BE2C (cell line): ENCODE data around the gene PAX8.

ENCODE experiments used
- DNase-seq: peaks from one replicate; pipeline ENCODE4 v3.0.0-alpha.2; 2020
- H3K27me3 ChIP-seq: fragments of 250-450 bp; sonication (Bioruptor Pico); 2 replicates; pipeline ENCODE4 v1.5.1; 2020; ENCODE audit warnings: mild to moderate bottlenecking
- H3K36me3 ChIP-seq: fragments of 250-450 bp; sonication (Bioruptor Pico); 2 replicates; pipeline ENCODE4 v1.5.1; 2020; ENCODE audit warnings: mild to moderate bottlenecking
- H3K4me1 ChIP-seq: fragments of 250-450 bp; sonication (Bioruptor Pico); 2 replicates; pipeline ENCODE4 v1.5.1; 2020
- H3K4me3 ChIP-seq: 2 replicates; pipeline ENCODE4 v1.5.1; 2011; ENCODE audit warnings: low read depth, low read length
- H3K9me3 ChIP-seq: fragments of 250-450 bp; sonication (Bioruptor Pico); 2 replicates; pipeline ENCODE4 v1.5.1; 2020
- TF ChIP-seq, protein P1 (sequence below): IDR thresholded peaks from 2 replicates; pipeline ENCODE4 v1.5.1; 2012; ENCODE audit warnings: mild to moderate bottlenecking, low read depth, low read length

Gene PAX8

DNA sequence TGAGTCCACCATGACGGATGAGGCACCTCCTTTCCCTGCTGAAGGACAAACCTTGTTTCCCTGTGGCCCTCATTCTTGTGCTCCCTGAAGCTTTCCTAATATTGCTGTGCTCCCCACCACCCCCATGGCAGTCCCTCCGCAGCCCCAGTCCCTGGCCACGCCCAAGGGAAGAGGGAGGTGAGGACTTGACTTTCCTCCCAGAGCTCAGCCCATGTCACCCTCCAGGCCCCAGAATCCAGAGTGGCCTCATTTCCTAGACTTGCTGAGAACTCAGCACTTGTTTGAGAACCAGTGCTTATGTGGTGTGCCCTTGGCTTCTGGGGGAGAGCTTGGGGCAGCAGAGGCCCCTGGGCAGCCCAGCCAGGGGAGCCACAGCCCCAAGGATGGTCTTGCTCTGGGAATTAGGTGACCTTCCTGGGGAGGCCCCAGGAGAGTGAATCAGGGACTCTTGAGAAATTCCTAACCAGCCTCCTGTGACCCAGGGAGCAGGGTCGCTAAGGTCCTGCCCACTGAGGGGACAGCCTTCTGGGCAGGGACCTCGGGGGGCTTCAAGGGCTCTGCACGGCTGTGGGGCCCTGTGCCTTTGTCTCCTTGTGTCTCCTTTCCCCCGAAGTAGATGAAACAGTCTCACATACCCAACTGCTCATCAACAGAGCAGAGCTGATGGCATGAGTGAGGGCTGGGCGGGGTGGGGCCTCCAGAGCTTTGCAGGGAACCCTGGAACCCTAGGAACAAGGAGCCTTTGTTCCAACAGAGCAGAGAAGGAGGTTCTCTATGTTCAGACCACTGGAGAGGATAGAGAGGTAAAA, 77.0 kb downstream of the PAX8 start:
- H3K4me1 ChIP-seq = no peaks in the 10 kb centered on the region
- no peaks in the 10 kb centered on the region for H3K36me3 ChIP-seq
- no peak for DNase-seq
- H3K27me3 ChIP-seq = no peaks in the 10 kb centered on the region
- no peaks in the 10 kb centered on the region for H3K9me3 ChIP-seq
- TF ChIP-seq, protein P1, sequence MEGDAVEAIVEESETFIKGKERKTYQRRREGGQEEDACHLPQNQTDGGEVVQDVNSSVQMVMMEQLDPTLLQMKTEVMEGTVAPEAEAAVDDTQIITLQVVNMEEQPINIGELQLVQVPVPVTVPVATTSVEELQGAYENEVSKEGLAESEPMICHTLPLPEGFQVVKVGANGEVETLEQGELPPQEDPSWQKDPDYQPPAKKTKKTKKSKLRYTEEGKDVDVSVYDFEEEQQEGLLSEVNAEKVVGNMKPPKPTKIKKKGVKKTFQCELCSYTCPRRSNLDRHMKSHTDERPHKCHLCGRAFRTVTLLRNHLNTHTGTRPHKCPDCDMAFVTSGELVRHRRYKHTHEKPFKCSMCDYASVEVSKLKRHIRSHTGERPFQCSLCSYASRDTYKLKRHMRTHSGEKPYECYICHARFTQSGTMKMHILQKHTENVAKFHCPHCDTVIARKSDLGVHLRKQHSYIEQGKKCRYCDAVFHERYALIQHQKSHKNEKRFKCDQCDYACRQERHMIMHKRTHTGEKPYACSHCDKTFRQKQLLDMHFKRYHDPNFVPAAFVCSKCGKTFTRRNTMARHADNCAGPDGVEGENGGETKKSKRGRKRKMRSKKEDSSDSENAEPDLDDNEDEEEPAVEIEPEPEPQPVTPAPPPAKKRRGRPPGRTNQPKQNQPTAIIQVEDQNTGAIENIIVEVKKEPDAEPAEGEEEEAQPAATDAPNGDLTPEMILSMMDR = no peak
- no peak overlapping the region for H3K4me3 ChIP-seq

DNA sequence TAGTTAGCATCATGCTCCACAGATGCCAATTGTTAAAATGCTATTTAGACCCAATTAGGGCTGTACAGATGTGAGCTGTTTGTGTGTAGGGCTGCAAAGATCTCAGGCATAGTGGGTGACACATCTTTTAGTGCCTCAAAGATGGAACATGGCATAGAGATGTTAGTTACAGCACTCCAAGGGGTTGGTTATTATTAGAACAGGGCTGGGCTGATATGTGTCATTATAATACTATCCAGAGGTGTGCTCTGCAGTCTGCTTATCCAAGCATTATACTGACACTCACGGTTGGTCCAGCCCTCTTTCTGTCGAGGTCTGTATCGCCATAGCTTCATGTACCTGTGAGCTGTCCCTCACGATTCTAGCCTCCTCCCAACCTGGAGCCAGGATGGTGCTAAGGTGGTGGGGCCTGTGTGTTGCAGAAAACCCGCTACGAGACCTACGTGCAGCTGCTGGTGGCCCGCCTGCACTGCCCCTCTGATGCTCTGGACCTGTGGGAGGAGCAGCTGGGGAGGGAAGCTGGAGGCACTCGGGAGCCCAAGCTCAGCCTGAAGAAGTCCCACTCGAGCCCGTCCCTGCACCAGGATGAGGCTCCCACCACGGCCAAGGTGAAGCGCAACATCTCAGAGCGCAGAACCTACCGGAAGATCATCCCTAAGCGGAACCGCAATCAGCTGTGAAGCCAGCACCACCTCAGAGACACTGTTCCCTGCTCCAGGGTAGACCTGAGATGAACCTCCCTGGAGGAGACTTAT, 77.8 kb downstream of the PAX8 start:
- no peak for DNase-seq
- TF ChIP-seq, protein P1 = no peak
- no peaks in the 10 kb centered on the region for H3K27me3 ChIP-seq
- H3K4me3 ChIP-seq = no peak overlapping the region
- no peaks in the 10 kb centered on the region for H3K36me3 ChIP-seq
- H3K9me3 ChIP-seq = no peaks in the 10 kb centered on the region
- no peaks in the 10 kb centered on the region for H3K4me1 ChIP-seq

DNA sequence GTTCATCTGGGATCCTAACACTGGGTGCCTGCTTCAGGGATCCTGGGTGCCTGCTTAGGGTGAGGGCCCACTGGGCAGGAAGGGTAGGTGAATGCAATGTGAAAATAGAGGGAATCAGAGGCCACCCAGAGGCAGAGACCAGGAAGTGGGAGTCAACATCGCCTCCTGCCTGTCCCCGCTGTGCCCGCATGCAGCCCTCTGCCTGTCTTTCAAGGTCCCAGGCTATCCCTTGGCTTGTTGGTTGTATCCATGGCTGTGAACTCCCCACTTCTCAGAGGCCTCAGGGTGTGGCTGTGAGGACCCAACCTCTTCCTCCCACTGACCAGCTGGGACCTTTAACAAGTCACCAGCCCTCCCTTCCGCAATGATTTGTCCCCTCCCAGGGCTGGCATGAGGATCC, 78.5 kb downstream of the PAX8 start:
- no peaks in the 10 kb centered on the region for H3K27me3 ChIP-seq
- no peak for DNase-seq
- no peaks in the 10 kb centered on the region for H3K4me1 ChIP-seq
- no peaks in the 10 kb centered on the region for H3K36me3 ChIP-seq
- H3K4me3 ChIP-seq = no peak overlapping the region
- H3K9me3 ChIP-seq = no peaks in the 10 kb centered on the region
- TF ChIP-seq, protein P1 = no peak

DNA sequence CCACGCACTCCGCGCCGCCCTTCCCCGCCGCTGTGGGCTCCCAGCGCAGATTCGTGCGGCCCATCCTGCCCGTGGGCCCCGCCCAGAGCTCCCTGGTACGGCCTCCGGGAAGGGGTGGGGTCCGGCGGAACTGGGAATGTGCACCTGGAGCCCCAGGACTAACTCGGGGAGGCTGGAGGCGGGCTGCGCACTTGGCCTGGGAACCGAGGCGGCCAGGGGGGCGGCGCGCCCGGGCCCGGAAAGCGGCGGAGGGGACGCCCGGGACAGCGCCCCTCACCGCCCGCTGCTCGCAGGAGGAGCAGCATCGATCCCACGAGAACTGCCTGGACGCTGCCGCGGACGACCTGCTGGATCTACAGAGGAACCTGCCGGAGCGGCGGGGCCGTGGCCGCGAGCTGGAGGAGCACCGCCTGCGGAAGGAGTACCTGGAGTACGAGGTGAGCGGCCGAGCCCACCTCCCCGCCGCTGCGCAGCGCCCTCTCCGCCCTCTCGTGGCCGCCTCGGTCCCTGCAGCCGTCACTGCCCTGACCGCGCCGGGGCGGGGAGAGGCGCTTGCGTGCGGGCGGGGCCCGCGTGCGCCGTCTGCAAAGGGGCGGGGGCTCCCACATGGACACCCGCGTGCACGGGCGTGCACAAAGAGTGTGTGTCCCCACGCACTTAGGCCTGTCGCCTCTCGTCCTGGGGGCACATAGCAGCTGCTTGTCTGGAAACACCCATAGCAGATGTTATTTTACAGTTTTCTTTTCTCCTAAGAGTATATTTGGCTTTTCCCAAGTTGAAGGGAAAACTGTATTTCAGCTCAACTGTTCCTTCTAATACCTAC, 79.7 kb downstream of the PAX8 start:
- TF ChIP-seq, protein P1 = peak; percentile 41
- Histone ChIP-seq H3K9me3 (no peaks in the 10 kb centered on the region), H3K4me1 (no peaks in the 10 kb centered on the region), H3K4me3 (peak overlapping the region; percentile 57), H3K36me3 (no peaks in the 10 kb centered on the region), H3K27me3 (no peaks in the 10 kb centered on the region)
- peak; percentile 74 for DNase-seq

DNA sequence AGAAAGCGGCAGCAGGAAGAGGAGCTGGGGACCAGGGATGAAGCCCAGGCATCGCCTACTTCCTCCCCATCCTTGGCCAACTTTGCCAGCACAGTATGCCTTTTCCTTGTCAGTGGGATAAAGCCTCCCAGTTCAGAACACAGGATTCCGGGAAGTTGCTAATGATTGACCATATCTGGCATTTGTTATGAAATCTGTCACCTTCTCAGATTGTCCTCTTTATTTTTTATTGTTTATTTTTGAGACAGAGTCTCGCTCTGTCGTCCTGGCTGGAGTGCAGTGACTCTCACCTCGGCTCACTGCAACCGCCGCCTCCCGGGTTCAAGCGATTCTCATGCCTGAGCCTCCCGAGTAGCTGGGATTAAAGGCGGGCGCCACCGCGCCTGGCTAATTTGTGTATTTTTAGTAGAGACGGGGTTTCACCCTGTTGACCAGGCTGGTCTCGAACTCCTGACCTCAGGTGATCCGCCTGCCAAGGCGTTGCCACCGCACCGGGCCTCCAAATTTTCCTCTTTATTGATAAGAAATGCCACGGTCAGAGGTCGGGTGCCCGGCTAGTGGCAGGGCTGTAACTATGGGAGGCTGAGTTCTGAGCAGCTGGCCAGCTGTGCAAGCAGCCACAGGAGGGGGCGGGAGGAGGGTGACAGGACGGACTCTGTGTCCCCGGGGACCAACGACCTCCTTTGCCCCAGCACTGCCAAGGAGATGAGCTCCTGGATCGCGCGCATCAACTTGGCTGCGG, 80.5 kb downstream of the PAX8 start:
- H3K4me1 ChIP-seq = no peaks in the 10 kb centered on the region
- H3K4me3 ChIP-seq = peak overlapping the region; percentile 57
- TF ChIP-seq, protein P1 = no peak
- H3K36me3 ChIP-seq = no peaks in the 10 kb centered on the region
- no peaks in the 10 kb centered on the region for H3K27me3 ChIP-seq
- no peak for DNase-seq
- no peaks in the 10 kb centered on the region for H3K9me3 ChIP-seq
